SK-N-SH treated with all-trans-retinoic acid at 6 μM for 48 hours (cell line): ENCODE data around the gene PPP1R3A.

ENCODE experiments used
- BACH2 ChIP-seq: fragments of 250-450 bp; sonication (Bioruptor Pico); IDR thresholded peaks from 2 replicates; pipeline ENCODE4 v1.9.0; 2021; ENCODE audit warnings: mild to moderate bottlenecking, borderline replicate concordance
- CREB5 ChIP-seq: fragments of 250-450 bp; sonication (Bioruptor Pico); IDR thresholded peaks from 2 replicates; pipeline ENCODE4 v1.5.1; 2020; ENCODE audit warnings: low read depth, mild to moderate bottlenecking, moderate library complexity
- PATZ1 ChIP-seq: fragments of 250-450 bp; sonication (Bioruptor Pico); IDR thresholded peaks from 2 replicates; pipeline ENCODE4 v1.8.0; 2020; ENCODE audit warnings: mild to moderate bottlenecking, moderate library complexity, borderline replicate concordance
- PPARA ChIP-seq: fragments of 250-450 bp; sonication (Bioruptor Pico); IDR thresholded peaks from 2 replicates; pipeline ENCODE4 v1.5.0; 2020; ENCODE audit warnings: mild to moderate bottlenecking, borderline replicate concordance
- ZFP3 ChIP-seq: fragments of 250-450 bp; sonication (Bioruptor Pico); IDR thresholded peaks from 2 replicates; pipeline ENCODE4 v1.5.0; 2020; ENCODE audit warnings: mild to moderate bottlenecking, moderate library complexity

DNA sequence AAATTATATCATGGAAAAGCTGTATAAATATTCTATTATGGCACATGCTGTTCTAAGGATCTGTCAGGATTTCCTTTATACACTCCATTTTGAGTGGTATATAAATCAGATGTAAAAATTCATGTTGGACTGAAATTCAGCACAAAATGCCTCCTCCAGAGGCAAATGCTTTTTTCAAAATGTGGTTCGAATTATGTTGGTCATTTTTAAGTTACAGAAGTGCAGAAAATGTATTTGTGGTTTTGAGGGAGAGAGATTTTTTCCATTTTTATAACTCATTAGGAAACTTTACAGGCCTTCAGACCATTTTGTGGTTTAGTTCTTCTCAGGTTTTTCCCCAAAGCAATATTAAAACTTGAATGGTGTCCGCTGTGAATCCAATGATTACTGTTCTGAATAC lies 2.9 kb downstream of the PPP1R3A start:
- TF ChIP-seq PPARA (CRISPR knock-in tag) (no peak), CREB5 (CRISPR knock-in tag) (no peak), PATZ1 (no peak), ZFP3 (CRISPR knock-in tag) (no peak), BACH2 (no peak)
